Measurements from ENCODE around the gene FNBP1L. TPM values are rescaled to one million over a fixed set of nuclear protein-coding genes. Genes with fewer than 3 reads are reported as not detected.

Gene FNBP1L
- total RNA-seq, 1 experiment from 2014 or later = 119 TPM

GRCh38 chr1:93559045-93559444, 111.1 kb downstream of the FNBP1L start:
- Histone ChIP-seq H3K18ac (ENCODE audit: insufficient read length, low read depth, low read length) (no peak overlapping the region), H2BK12ac (ENCODE audit: insufficient read length, low read depth, low read length) (no peak overlapping the region), H3K27ac (ENCODE audit: insufficient read length, low read depth, low read length) (no peak overlapping the region), H4K91ac (ENCODE audit: insufficient read length, low read depth, low read length) (no peak overlapping the region), H2BK20ac (ENCODE audit: low read depth, low read length, poor library complexity, severe bottlenecking) (no peak overlapping the region), H4K8ac (replicated peaks; ENCODE audit: insufficient read length, low read depth, low read length) (no peak overlapping the region), H3K79me2 (ENCODE audit: insufficient read depth, low read length) (no peaks in the 10 kb centered on the region), H3K56ac (ENCODE audit: insufficient read length, low read depth, low read length) (no peak overlapping the region), H3T11ph (ENCODE audit: low read length) (no peak overlapping the region), H3K23me2 (ENCODE audit: insufficient read length, low read depth, low read length, poor library complexity, severe bottlenecking) (no peaks in the 10 kb centered on the region), H3K79me1 (ENCODE audit: insufficient read depth, low read depth, low read length, poor library complexity, severe bottlenecking) (no peaks in the 10 kb centered on the region), H2AFZ (ENCODE audit: low read length) (no peak overlapping the region), H4K5ac (ENCODE audit: insufficient read length, low read depth, low read length) (no peak overlapping the region), H3K4me2 (ENCODE audit: insufficient read depth, insufficient read length, low read length) (no peak overlapping the region), H3K23ac (ENCODE audit: insufficient read length, low read depth, low read length) (no peak overlapping the region), H3K27me3 (ENCODE audit: insufficient read depth, low read length) (no peaks in the 10 kb centered on the region), H2AK5ac (ENCODE audit: insufficient read length, low read length) (no peak overlapping the region), H2BK5ac (ENCODE audit: insufficient read length, low read length) (no peak overlapping the region), H4K20me1 (ENCODE audit: control insufficient read depth, insufficient read depth, insufficient read length) (no peaks in the 10 kb centered on the region), H2BK15ac (ENCODE audit: low read depth, low read length) (no peak overlapping the region), H3K4ac (ENCODE audit: low read depth, low read length) (no peak overlapping the region), H3K9me3 (ENCODE audit: control insufficient read depth, low read depth, low read length) (no peaks in the 10 kb centered on the region), H3K4me1 (ENCODE audit: insufficient read depth, low read length) (no peaks in the 10 kb centered on the region), H3K14ac (ENCODE audit: insufficient read depth, low read length) (no peak overlapping the region), H2BK120ac (ENCODE audit: low read depth, low read length, poor library complexity, severe bottlenecking) (no peak overlapping the region), H3K9ac (ENCODE audit: extremely low read depth, insufficient read length, low read length) (no peak overlapping the region)
- Mint-ChIP-seq H3K4me3 (no peak overlapping the region), H3K4me1 (peaks cover 0 to 4% of the 10 kb centered on the region in 2 experiments; a peak in 3 of 4 replicates), H3K27ac (no peak overlapping the region), H3K9me3 (peaks cover 0 to 4% of the 10 kb centered on the region in 2 experiments; a peak in 1 of 5 replicates), H3K36me3 (ENCODE audit: insufficient read depth in 1 of 3, low read depth in 3 of 3) (peaks cover 23 to 60% (median 60%) of the 10 kb centered on the region in 3 experiments; a peak in 6 of 7 replicates), H3K27me3 (ENCODE audit: low read depth) (no peaks in the 10 kb centered on the region)
- no CpG with 5 or more reads among the region's 2 CpGs for WGBS (ENCODE audit: extremely low coverage, insufficient read length, low lambda C conversion rate)
- TF ChIP-seq CTCF (conservative IDR thresholded peaks at IDR 0.05) = no peak
- DNase-seq = no peak
